Colonic mucosa (tissue), 4 donors: ENCODE results near the gene TMTC4. TPM values are rescaled to one million over a fixed set of nuclear protein-coding genes. Genes with fewer than 3 reads are reported as not detected.

Experiments used
- DNase-seq: peaks from one replicate; pipeline ENCODE4 v3.0.0-alpha.2; 2020
- H3K27ac ChIP-seq: fragments of 200-600 bp; one replicate; pipeline ENCODE4 v1.8.0; 2021
- H3K27me3 ChIP-seq: fragments of 200-600 bp; one replicate; pipeline ENCODE4 v1.8.0; 2021
- H3K36me3 ChIP-seq: fragments of 200-600 bp; one replicate; pipeline ENCODE4 v1.8.0; 2021
- H3K4me1 ChIP-seq: fragments of 200-600 bp; one replicate; pipeline ENCODE4 v1.8.0; 2021; ENCODE audit warnings: mild to moderate bottlenecking
- H3K4me3 ChIP-seq: fragments of 200-600 bp; one replicate; pipeline ENCODE4 v1.8.0; 2021
- H3K9ac ChIP-seq, 2 donors: one replicate each; pipeline ENCODE4 v1.7.0; 2013; ENCODE audit warnings: control low read depth in 2 of 2, low read depth in 2 of 2, low read length in 2 of 2
- H3K9me3 ChIP-seq: fragments of 200-600 bp; one replicate; pipeline ENCODE4 v1.8.0; 2021
- CTCF ChIP-seq: fragments of 200-600 bp; IDR thresholded peaks from one replicate; pipeline ENCODE4 v1.8.0; 2022; ENCODE audit warnings: antibody characterized with exemption, mild to moderate bottlenecking
- intact Hi-C: fragments of 100-400 bp; cut with DNase I; formaldehyde crosslinking; loops from one replicate; pipeline ENCODE4 v1.14.1; 2022
- total RNA-seq, 2 donors: library from RNA; stranded (reverse); fragmentation: NEBNext Ultra II Directional in 1 of 2; extraction: Animal tissue kit (Norgen Biotek cat#: 25700) in 1 of 2; gene quantifications; one replicate each; pipeline ENCODE4 v1.2.1, GENCODE V29; 2021
- donor health status: healthy.
- donor health status: DM: no; HTN: no; CAD: no.
- donor health status: DM: no; HTN: no; CAD: no.

The TMTC4 gene
- total RNA-seq, 2 donors from 2014 or later: 18.2 to 21.4 TPM

- Histone ChIP-seq H3K9me3 (no peaks in the 10 kb centered on the region), H3K4me3 (no peak overlapping the region), H3K36me3 (no peaks in the 10 kb centered on the region), H3K4me1 (no peaks in the 10 kb centered on the region), H3K27ac (no peak overlapping the region), H3K27me3 (no peaks in the 10 kb centered on the region), H3K9ac (no peak overlapping the region)
- no peak for DNase-seq
- intact Hi-C loops: no loop called here
- TF ChIP-seq CTCF: no peak
Observed at GRCh38 chr13:100594255-100594654, 80.3 kb downstream of the TMTC4 start.

- DNase-seq: no peak
- H3K9me3 ChIP-seq: no peaks in the 10 kb centered on the region
- no peak for TF ChIP-seq CTCF
- H3K9ac ChIP-seq: peak overlapping the region in 1 of 2 donors; percentile 90
- H3K36me3 ChIP-seq: no peaks in the 10 kb centered on the region
- H3K27ac ChIP-seq: no peak overlapping the region
- no peaks in the 10 kb centered on the region for H3K4me1 ChIP-seq
- intact Hi-C loops: no loop called here
- no peaks in the 10 kb centered on the region for H3K27me3 ChIP-seq
- H3K4me3 ChIP-seq: no peak overlapping the region
Observed at GRCh38 chr13:100589178-100589725, 85.3 kb downstream of the TMTC4 start.

GRCh38 chr13:100588331-100589177 lies 86.0 kb downstream of the TMTC4 start, which contains the start of gene GGACT:
Gene GGACT, minus strand, starts transcription at chr13:100588789. Its CDS starts 56,198 bp downstream, at chr13:100532591.
- Histone ChIP-seq H3K9ac (peak within 1 kb of the TSS; percentile 69 to 90), H3K4me3 (peak within 1 kb of the TSS; percentile 58), H3K9me3 (no peaks in the 10 kb centered on the region), H3K36me3 (no peaks in the 10 kb centered on the region), H3K4me1 (no peaks in the 10 kb centered on the region), H3K27me3 (no peaks in the 10 kb centered on the region), H3K27ac (peak within 1 kb of the TSS; percentile 63)
- DNase-seq: peak; percentile 81
- peak; percentile 64 for TF ChIP-seq CTCF
- intact Hi-C loops: no loop called here

- Histone ChIP-seq H3K27ac (no peak overlapping the region), H3K36me3 (no peaks in the 10 kb centered on the region), H3K27me3 (no peaks in the 10 kb centered on the region), H3K9ac (no peak overlapping the region), H3K9me3 (no peaks in the 10 kb centered on the region), H3K4me1 (no peaks in the 10 kb centered on the region), H3K4me3 (no peak overlapping the region)
- DNase-seq: no peak
- no peak for TF ChIP-seq CTCF
- intact Hi-C loops: no loop called here
Observed at GRCh38 chr13:100584896-100585295, 89.7 kb downstream of the TMTC4 start.

GRCh38 chr13:100581504-100581903 lies 93.1 kb downstream of the TMTC4 start:
- no peak for TF ChIP-seq CTCF
- intact Hi-C loops: no loop called here
- DNase-seq: no peak
- Histone ChIP-seq H3K27ac (no peak overlapping the region), H3K9ac (no peak overlapping the region), H3K4me1 (no peaks in the 10 kb centered on the region), H3K27me3 (no peaks in the 10 kb centered on the region), H3K36me3 (no peaks in the 10 kb centered on the region), H3K4me3 (no peak overlapping the region), H3K9me3 (no peaks in the 10 kb centered on the region)
